DMS53 treated with DMSO at 0.1 percent for 48 hours (cell line): ENCODE data around the gene VIT.
"Not testable (repeated sequence)": the region's sequence is repeated elsewhere in the genome, so short reads cannot be mapped to it uniquely, and the experiment has no call there.

Experiments
- DNase-seq: peaks from one replicate; lab custom pipeline; 2025; ENCODE audit not compliant: unreplicated experiment; lab: John Stamatoyannopoulos, UW

Gene VIT

GRCh38 chr2:36677386-36677785 lies 19.1 kb upstream of the VIT start:
- no peak for DNase-seq

- DNase-seq, result no peak
Observed at GRCh38 chr2:36677996-36678605, 18.4 kb upstream of the VIT start.

GRCh38 chr2:36678856-36679255 lies 17.7 kb upstream of the VIT start:
- DNase-seq, result no peak

- no peak for DNase-seq
Observed at GRCh38 chr2:36680012-36680411, 16.5 kb upstream of the VIT start.

GRCh38 chr2:36682562-36682961 lies 13.9 kb upstream of the VIT start:
- DNase-seq, result no peak

GRCh38 chr2:36683002-36683401 lies 13.5 kb upstream of the VIT start:
- DNase-seq, result no peak

GRCh38 chr2:36688291-36688690 lies 8.2 kb upstream of the VIT start:
- DNase-seq, result not testable (repeated sequence)

GRCh38 chr2:36689013-36689412 lies 7.5 kb upstream of the VIT start:
- DNase-seq, result not testable (repeated sequence)

GRCh38 chr2:36692121-36692520 lies 4.4 kb upstream of the VIT start:
- no peak for DNase-seq

GRCh38 chr2:36693825-36694224 lies 2.7 kb upstream of the VIT start:
- no peak for DNase-seq

GRCh38 chr2:36695746-36696415 lies 626 bp upstream of the VIT start:
- no peak for DNase-seq

GRCh38 chr2:36697424-36698066 lies 1.0 kb downstream of the VIT start:
- DNase-seq, result no peak

GRCh38 chr2:36698993-36699392 lies 2.5 kb downstream of the VIT start:
- DNase-seq, result no peak

GRCh38 chr2:36700311-36700710 lies 3.8 kb downstream of the VIT start:
- DNase-seq, result no peak

- no peak for DNase-seq
Observed at GRCh38 chr2:36701391-36701795, 4.9 kb downstream of the VIT start.

GRCh38 chr2:36701918-36702317 lies 5.4 kb downstream of the VIT start:
- no peak for DNase-seq

GRCh38 chr2:36702781-36703180 lies 6.3 kb downstream of the VIT start:
- DNase-seq, result no peak

GRCh38 chr2:36704475-36705150 lies 8.1 kb downstream of the VIT start:
- no peak for DNase-seq

- no peak for DNase-seq
Observed at GRCh38 chr2:36705326-36706020, 9.0 kb downstream of the VIT start.

GRCh38 chr2:36706021-36706876 lies 9.7 kb downstream of the VIT start:
- no peak for DNase-seq
